ENCODE data around the gene HNRNPDL. TPM values are rescaled to one million over a fixed set of nuclear protein-coding genes. Genes with fewer than 3 reads are reported as not detected.

HNRNPDL gene
- total RNA-seq, 1 experiment from 2014 or later: 346 TPM

DNA sequence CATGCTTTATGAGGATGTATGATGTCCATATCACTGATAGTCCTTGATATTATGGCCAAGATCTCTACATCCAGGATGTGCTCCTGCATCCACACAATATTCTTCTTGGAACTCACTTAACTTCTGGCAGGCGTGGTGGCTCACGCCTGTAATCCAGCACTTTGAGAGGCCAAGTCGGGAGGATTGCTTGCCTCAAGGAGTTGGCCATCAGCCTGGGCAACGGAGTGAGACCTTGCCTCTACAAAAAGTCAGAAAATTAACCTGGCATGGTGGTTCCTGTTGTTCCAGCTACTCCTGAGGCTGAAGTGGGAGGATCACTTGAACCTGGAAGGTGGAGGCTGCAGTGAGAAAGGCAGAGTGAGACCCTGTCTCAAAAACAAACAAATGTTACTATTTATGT lies 54.2 kb downstream of the HNRNPDL start (continued):
- no peak for TF ChIP-seq ZNF416 (CRISPR knock-in tag; IDR thresholded peaks at IDR 0.05)
- TF ChIP-seq RORB (CRISPR knock-in tag; IDR thresholded peaks at IDR 0.05): no peak

DNA sequence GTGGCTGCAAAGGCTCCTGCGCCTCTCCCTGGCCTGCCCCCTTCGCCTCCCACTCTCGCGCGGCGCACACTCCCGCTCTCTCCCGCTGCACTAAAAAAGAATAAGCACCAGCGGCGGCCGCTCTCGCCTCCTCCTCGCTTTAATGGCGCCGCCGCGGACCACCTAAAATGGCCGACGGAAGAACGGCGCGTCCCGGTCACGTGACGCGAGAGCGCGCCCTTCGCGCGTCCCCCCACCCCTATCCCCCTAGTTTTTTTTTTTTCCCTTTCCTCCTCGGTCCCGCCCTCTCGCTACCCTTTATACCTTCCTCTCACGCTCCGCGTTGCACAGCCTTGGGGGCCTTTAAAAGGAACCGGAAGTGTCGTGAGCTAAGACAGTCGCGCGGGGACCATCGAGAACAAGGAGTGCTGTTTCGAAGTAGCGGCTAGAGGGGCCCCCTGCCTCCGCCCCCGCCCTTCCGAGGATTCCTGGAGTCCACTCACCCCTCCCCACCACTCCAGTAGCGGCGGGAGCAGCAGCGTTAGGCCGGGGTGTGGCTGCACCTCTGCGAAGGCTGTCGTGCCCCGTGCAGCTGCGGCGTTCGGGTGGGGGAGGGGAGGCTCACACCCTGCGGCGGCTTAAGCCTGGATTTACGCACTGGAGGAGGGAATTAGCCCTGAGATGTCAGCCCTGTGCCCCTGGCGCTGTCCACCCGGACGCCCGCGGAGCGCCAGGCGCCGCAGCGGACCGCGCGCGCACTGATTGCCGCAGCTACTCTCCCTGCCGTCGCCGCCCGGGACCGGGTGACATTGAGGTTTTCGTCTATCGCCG lies 56.2 kb downstream of the HNRNPDL start, which contains the start of gene HNRNPD:
TSS of gene HNRNPD (minus strand) at position 176 of the 810 bp plus-strand sequence. CDS start 313 bp downstream, outside the sequence.
- Mint-ChIP-seq H3K36me3 (peaks cover 43% of the 10 kb centered on the region), H3K9me3 (0 out of 2 replicates have a peak, but pooled peaks cover 2% of the 10 kb centered on the region), H3K4me3 (peak within 1 kb of the TSS; percentile 98), H3K27me3 (ENCODE audit: low read depth) (no peaks in the 10 kb centered on the region), H3K27ac (peak within 1 kb of the TSS; percentile 100), H3K4me1 (peaks cover 34% of the 10 kb centered on the region)
- ChIA-PET POLR2A (interaction anchor here (0.6 to 3.5 kb wide), 15 partner anchors 9 to 856 kb away, joined by 3 to 68 read pairs (median 5); partner anchors contain the start of genes HNRNPDL and SCD5), CTCF (interaction anchor here (0.6 to 1.4 kb wide), 4 partner anchors 14 to 89 kb away, joined by 3 to 13 read pairs (median 6); no protein-coding TSS in a partner anchor)
- ATAC-seq (peak; percentile 92), DNase-seq (ENCODE audit: low spot score) (peak; percentile 97)
- TF ChIP-seq, protein P1, sequence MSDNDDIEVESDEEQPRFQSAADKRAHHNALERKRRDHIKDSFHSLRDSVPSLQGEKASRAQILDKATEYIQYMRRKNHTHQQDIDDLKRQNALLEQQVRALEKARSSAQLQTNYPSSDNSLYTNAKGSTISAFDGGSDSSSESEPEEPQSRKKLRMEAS (CRISPR knock-in tag; IDR thresholded peaks at IDR 0.05): peak; percentile 83
- TF ChIP-seq SMAD4 (CRISPR knock-in tag; IDR thresholded peaks at IDR 0.05) (0 out of 2 replicates have a peak, but pooled peaks have one; percentile 30), RELA (CRISPR knock-in tag; IDR thresholded peaks at IDR 0.05; ENCODE audit: borderline replicate concordance) (no peak; the same call in 1 of the 2 replicates), ZNF423 (CRISPR knock-in tag; IDR thresholded peaks at IDR 0.05) (0 out of 2 replicates have a peak, but pooled peaks have one; percentile 33), ZBTB21 (CRISPR knock-in tag; IDR thresholded peaks at IDR 0.05; ENCODE audit: borderline replicate concordance) (peak; percentile 90), SP1 (CRISPR knock-in tag; conservative IDR thresholded peaks at IDR 0.05) (peak; percentile 56), MYBL2 (CRISPR knock-in tag; IDR thresholded peaks at IDR 0.05) (no peak; the same call in none of the 2 replicates), NR3C1 (CRISPR knock-in tag; conservative IDR thresholded peaks at IDR 0.05; ENCODE audit: low read depth) (no peak), ESRRA (CRISPR knock-in tag; IDR thresholded peaks at IDR 0.05; ENCODE audit: borderline replicate concordance) (no peak), ZNF232 (CRISPR knock-in tag; IDR thresholded peaks at IDR 0.05) (peak; percentile 84; the same call in 1 of the 2 replicates), CREM (CRISPR knock-in tag; IDR thresholded peaks at IDR 0.05) (peak; percentile 86), ZNF671 (CRISPR knock-in tag; IDR thresholded peaks at IDR 0.05) (no peak)
- TF ChIP-seq, protein P2, sequence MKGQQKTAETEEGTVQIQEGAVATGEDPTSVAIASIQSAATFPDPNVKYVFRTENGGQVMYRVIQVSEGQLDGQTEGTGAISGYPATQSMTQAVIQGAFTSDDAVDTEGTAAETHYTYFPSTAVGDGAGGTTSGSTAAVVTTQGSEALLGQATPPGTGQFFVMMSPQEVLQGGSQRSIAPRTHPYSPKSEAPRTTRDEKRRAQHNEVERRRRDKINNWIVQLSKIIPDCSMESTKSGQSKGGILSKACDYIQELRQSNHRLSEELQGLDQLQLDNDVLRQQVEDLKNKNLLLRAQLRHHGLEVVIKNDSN (CRISPR knock-in tag; IDR thresholded peaks at IDR 0.05): peak; percentile 97
- TF ChIP-seq, protein P3, sequence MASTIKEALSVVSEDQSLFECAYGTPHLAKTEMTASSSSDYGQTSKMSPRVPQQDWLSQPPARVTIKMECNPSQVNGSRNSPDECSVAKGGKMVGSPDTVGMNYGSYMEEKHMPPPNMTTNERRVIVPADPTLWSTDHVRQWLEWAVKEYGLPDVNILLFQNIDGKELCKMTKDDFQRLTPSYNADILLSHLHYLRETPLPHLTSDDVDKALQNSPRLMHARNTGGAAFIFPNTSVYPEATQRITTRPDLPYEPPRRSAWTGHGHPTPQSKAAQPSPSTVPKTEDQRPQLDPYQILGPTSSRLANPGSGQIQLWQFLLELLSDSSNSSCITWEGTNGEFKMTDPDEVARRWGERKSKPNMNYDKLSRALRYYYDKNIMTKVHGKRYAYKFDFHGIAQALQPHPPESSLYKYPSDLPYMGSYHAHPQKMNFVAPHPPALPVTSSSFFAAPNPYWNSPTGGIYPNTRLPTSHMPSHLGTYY (CRISPR knock-in tag; IDR thresholded peaks at IDR 0.05): 0 out of 2 replicates have a peak, but pooled peaks have one; percentile 40
- TF ChIP-seq, protein P4, sequence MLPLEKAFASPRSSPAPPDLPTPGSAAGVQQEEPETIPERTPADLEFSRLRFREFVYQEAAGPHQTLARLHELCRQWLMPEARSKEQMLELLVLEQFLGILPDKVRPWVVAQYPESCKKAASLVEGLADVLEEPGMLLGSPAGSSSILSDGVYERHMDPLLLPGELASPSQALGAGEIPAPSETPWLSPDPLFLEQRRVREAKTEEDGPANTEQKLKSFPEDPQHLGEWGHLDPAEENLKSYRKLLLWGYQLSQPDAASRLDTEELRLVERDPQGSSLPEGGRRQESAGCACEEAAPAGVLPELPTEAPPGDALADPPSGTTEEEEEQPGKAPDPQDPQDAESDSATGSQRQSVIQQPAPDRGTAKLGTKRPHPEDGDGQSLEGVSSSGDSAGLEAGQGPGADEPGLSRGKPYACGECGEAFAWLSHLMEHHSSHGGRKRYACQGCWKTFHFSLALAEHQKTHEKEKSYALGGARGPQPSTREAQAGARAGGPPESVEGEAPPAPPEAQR (CRISPR knock-in tag; IDR thresholded peaks at IDR 0.05): no peak
- TF ChIP-seq, protein P5, sequence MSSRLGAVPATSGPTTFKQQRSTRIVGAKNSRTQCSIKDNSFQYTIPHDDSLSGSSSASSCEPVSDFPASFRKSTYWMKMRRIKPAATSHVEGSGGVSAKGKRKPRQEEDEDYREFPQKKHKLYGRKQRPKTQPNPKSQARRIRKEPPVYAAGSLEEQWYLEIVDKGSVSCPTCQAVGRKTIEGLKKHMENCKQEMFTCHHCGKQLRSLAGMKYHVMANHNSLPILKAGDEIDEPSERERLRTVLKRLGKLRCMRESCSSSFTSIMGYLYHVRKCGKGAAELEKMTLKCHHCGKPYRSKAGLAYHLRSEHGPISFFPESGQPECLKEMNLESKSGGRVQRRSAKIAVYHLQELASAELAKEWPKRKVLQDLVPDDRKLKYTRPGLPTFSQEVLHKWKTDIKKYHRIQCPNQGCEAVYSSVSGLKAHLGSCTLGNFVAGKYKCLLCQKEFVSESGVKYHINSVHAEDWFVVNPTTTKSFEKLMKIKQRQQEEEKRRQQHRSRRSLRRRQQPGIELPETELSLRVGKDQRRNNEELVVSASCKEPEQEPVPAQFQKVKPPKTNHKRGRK (CRISPR knock-in tag; IDR thresholded peaks at IDR 0.05; ENCODE audit: borderline replicate concordance): no peak
- TF ChIP-seq, protein P6, sequence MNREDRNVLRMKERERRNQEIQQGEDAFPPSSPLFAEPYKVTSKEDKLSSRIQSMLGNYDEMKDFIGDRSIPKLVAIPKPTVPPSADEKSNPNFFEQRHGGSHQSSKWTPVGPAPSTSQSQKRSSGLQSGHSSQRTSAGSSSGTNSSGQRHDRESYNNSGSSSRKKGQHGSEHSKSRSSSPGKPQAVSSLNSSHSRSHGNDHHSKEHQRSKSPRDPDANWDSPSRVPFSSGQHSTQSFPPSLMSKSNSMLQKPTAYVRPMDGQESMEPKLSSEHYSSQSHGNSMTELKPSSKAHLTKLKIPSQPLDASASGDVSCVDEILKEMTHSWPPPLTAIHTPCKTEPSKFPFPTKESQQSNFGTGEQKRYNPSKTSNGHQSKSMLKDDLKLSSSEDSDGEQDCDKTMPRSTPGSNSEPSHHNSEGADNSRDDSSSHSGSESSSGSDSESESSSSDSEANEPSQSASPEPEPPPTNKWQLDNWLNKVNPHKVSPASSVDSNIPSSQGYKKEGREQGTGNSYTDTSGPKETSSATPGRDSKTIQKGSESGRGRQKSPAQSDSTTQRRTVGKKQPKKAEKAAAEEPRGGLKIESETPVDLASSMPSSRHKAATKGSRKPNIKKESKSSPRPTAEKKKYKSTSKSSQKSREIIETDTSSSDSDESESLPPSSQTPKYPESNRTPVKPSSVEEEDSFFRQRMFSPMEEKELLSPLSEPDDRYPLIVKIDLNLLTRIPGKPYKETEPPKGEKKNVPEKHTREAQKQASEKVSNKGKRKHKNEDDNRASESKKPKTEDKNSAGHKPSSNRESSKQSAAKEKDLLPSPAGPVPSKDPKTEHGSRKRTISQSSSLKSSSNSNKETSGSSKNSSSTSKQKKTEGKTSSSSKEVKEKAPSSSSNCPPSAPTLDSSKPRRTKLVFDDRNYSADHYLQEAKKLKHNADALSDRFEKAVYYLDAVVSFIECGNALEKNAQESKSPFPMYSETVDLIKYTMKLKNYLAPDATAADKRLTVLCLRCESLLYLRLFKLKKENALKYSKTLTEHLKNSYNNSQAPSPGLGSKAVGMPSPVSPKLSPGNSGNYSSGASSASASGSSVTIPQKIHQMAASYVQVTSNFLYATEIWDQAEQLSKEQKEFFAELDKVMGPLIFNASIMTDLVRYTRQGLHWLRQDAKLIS (CRISPR knock-in tag; IDR thresholded peaks at IDR 0.05; ENCODE audit: borderline replicate concordance): no peak
- TF ChIP-seq, protein P7, sequence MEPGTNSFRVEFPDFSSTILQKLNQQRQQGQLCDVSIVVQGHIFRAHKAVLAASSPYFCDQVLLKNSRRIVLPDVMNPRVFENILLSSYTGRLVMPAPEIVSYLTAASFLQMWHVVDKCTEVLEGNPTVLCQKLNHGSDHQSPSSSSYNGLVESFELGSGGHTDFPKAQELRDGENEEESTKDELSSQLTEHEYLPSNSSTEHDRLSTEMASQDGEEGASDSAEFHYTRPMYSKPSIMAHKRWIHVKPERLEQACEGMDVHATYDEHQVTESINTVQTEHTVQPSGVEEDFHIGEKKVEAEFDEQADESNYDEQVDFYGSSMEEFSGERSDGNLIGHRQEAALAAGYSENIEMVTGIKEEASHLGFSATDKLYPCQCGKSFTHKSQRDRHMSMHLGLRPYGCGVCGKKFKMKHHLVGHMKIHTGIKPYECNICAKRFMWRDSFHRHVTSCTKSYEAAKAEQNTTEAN (CRISPR knock-in tag; IDR thresholded peaks at IDR 0.05): peak; percentile 68; the same call in 1 of the 2 replicates
- TF ChIP-seq, protein P8, sequence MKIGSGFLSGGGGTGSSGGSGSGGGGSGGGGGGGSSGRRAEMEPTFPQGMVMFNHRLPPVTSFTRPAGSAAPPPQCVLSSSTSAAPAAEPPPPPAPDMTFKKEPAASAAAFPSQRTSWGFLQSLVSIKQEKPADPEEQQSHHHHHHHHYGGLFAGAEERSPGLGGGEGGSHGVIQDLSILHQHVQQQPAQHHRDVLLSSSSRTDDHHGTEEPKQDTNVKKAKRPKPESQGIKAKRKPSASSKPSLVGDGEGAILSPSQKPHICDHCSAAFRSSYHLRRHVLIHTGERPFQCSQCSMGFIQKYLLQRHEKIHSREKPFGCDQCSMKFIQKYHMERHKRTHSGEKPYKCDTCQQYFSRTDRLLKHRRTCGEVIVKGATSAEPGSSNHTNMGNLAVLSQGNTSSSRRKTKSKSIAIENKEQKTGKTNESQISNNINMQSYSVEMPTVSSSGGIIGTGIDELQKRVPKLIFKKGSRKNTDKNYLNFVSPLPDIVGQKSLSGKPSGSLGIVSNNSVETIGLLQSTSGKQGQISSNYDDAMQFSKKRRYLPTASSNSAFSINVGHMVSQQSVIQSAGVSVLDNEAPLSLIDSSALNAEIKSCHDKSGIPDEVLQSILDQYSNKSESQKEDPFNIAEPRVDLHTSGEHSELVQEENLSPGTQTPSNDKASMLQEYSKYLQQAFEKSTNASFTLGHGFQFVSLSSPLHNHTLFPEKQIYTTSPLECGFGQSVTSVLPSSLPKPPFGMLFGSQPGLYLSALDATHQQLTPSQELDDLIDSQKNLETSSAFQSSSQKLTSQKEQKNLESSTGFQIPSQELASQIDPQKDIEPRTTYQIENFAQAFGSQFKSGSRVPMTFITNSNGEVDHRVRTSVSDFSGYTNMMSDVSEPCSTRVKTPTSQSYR (CRISPR knock-in tag; IDR thresholded peaks at IDR 0.05): peak; percentile 99

Data from WTC11 (cell line).